Mesendoderm (in vitro differentiated cells): ENCODE measurements around the gene ABCF1.
A peak's percentile ranks its signal among the peaks of the same experiment; 100 is the strongest.

Experiments
- DNase-seq: peaks from one replicate; pipeline ENCODE4 v3.0.0; 2013
- H2AK5ac ChIP-seq: 2 replicates; pipeline ENCODE4 v1.6.1; 2013; ENCODE audit warnings: low read length, inconsistent platforms
- H2BK120ac ChIP-seq: 2 replicates; pipeline ENCODE4 v1.6.1; 2013; ENCODE audit warnings: low read depth, mild to moderate bottlenecking, low read length, moderate library complexity, mixed read lengths
- H2BK15ac ChIP-seq: replicated peaks from 2 replicates; pipeline ENCODE4 v1.6.1; 2013; ENCODE audit warnings: low read depth, mild to moderate bottlenecking, moderate library complexity
- H2BK5ac ChIP-seq: 2 replicates; pipeline ENCODE4 v1.6.1; 2013; ENCODE audit warnings: low read length, inconsistent platforms
- H3K18ac ChIP-seq: 2 replicates; pipeline ENCODE4 v1.6.1; 2013; ENCODE audit warnings: mild to moderate bottlenecking, low read length, mixed read lengths
- H3K23ac ChIP-seq: one replicate; pipeline ENCODE4 v1.6.1; 2013; ENCODE audit warnings: low read length
- H3K27ac ChIP-seq: 2 replicates; pipeline ENCODE4 v1.5.1; 2013; ENCODE audit warnings: low read depth, mild to moderate bottlenecking, inconsistent platforms, low read length, moderate library complexity
- H3K27me3 ChIP-seq: 2 replicates; pipeline ENCODE4 v1.6.1; 2013; ENCODE audit warnings: low read length, control low read depth, mild to moderate bottlenecking, inconsistent platforms; ENCODE audit not compliant: insufficient read depth, poor library complexity
- H3K36me3 ChIP-seq: 2 replicates; pipeline ENCODE4 v1.6.1; 2013; ENCODE audit warnings: low read length, inconsistent platforms; ENCODE audit not compliant: control insufficient read depth, insufficient read depth
- H3K4ac ChIP-seq: one replicate; pipeline ENCODE4 v1.6.1; 2013; ENCODE audit warnings: low read depth, mild to moderate bottlenecking, low read length, moderate library complexity
- H3K4me1 ChIP-seq: 2 replicates; pipeline ENCODE4 v1.6.1; 2013; ENCODE audit warnings: low read depth, low read length, inconsistent platforms; ENCODE audit not compliant: control insufficient read depth
- H3K4me2 ChIP-seq: 2 replicates; pipeline ENCODE4 v1.6.1; 2013; ENCODE audit warnings: low read length
- H3K4me3 ChIP-seq: 2 replicates; pipeline ENCODE4 v1.5.1; 2013; ENCODE audit warnings: mild to moderate bottlenecking, low read length
- H3K56ac ChIP-seq: one replicate; pipeline ENCODE4 v1.6.1; 2013; ENCODE audit warnings: low read length
- H3K79me1 ChIP-seq: 2 replicates; pipeline ENCODE4 v1.6.1; 2013; ENCODE audit warnings: low read length, inconsistent platforms
- H3K79me2 ChIP-seq: 2 replicates; pipeline ENCODE4 v1.6.1; 2013; ENCODE audit warnings: mild to moderate bottlenecking, low read length; ENCODE audit not compliant: control insufficient read depth, insufficient read depth
- H3K9ac ChIP-seq: 2 replicates; pipeline ENCODE4 v1.6.1; 2013; ENCODE audit warnings: low read length, inconsistent platforms
- H4K5ac ChIP-seq: one replicate; pipeline ENCODE4 v1.6.1; 2013; ENCODE audit warnings: low read length
- H4K8ac ChIP-seq: one replicate; pipeline ENCODE4 v1.6.1; 2013; ENCODE audit warnings: low read depth, mild to moderate bottlenecking, control low read depth, low read length, moderate library complexity
- WGBS: extraction: QIAGEN DNeasy Blood & Tissue Kit; methylation state at CpG from one replicate; pipeline ENCODE4 v1.1.7; 2013; ENCODE audit warnings: low lambda C conversion rate, missing lambda C conversion rate; ENCODE audit not compliant: insufficient coverage; ENCODE audit errors: extremely low coverage; 5-methylcytosine and 5-hydroxymethylcytosine counted together

ABCF1 gene

GRCh38 chr6:30616811-30617564, 45.7 kb downstream of the ABCF1 start, which contains the start of gene PPP1R10:
Gene PPP1R10 (minus strand): TSS chr6:30617243. CDS start chr6:30609944, 7,299 bp downstream.
- H3K4me2 ChIP-seq = peak within 1 kb of the TSS; percentile 88
- H3K23ac ChIP-seq = no peak within 1 kb of the TSS
- H3K4ac ChIP-seq = peak within 1 kb of the TSS; percentile 81
- peak within 1 kb of the TSS; percentile 82 for H4K5ac ChIP-seq
- H2BK120ac ChIP-seq = peak within 1 kb of the TSS; percentile 82
- peak within 1 kb of the TSS; percentile 66 for H3K27ac ChIP-seq
- no peak within 1 kb of the TSS for H4K8ac ChIP-seq
- no peak within 1 kb of the TSS for H2AK5ac ChIP-seq
- H3K36me3 ChIP-seq = peaks cover 5% of the 10 kb centered on the region
- WGBS = no CpG with 5 or more reads among the region's 40 CpGs
- peak within 1 kb of the TSS; percentile 94 for H3K18ac ChIP-seq
- peaks cover 16% of the 10 kb centered on the region for H3K79me2 ChIP-seq
- H2BK15ac ChIP-seq = no peak within 1 kb of the TSS
- H3K56ac ChIP-seq = peak within 1 kb of the TSS; percentile 98
- peaks cover 11% of the 10 kb centered on the region for H3K79me1 ChIP-seq
- no peaks in the 10 kb centered on the region for H3K27me3 ChIP-seq
- peak within 1 kb of the TSS; percentile 95 for H3K4me3 ChIP-seq
- H3K4me1 ChIP-seq = peaks cover 6% of the 10 kb centered on the region
- H2BK5ac ChIP-seq = peak within 1 kb of the TSS; percentile 90
- peak; percentile 100 for DNase-seq
- H3K9ac ChIP-seq = peak within 1 kb of the TSS; percentile 99

GRCh38 chr6:30617565-30618269, 46.5 kb downstream of the ABCF1 start, which contains the start of gene MRPS18B:
Gene MRPS18B (plus strand): TSS chr6:30617840. CDS start chr6:30617866, 26 bp downstream.
- Histone ChIP-seq H3K4me2 (peak within 1 kb of the TSS; percentile 88), H2BK120ac (peak within 1 kb of the TSS; percentile 82), H3K4me1 (peaks cover 6% of the 10 kb centered on the region), H2BK5ac (peak within 1 kb of the TSS; percentile 90), H3K4me3 (peak within 1 kb of the TSS; percentile 95), H3K79me1 (peaks cover 11% of the 10 kb centered on the region), H3K18ac (peak within 1 kb of the TSS; percentile 94), H4K8ac (no peak within 1 kb of the TSS), H3K9ac (peak within 1 kb of the TSS; percentile 99), H3K79me2 (peaks cover 16% of the 10 kb centered on the region), H3K4ac (peak within 1 kb of the TSS; percentile 79), H3K27me3 (no peaks in the 10 kb centered on the region), H3K27ac (peak within 1 kb of the TSS; percentile 66), H3K36me3 (peaks cover 8% of the 10 kb centered on the region), H3K56ac (peak within 1 kb of the TSS; percentile 98), H2AK5ac (peak within 1 kb of the TSS; percentile 89), H3K23ac (no peak within 1 kb of the TSS), H4K5ac (no peak within 1 kb of the TSS), H2BK15ac (no peak within 1 kb of the TSS)
- DNase-seq = peak; percentile 98
- no CpG with 5 or more reads among the region's 34 CpGs for WGBS

GRCh38 chr6:30618270-30618797, 47.1 kb downstream of the ABCF1 start:
- Histone ChIP-seq H4K8ac (no peak overlapping the region), H3K9ac (peak overlapping the region; percentile 88), H3K36me3 (peaks cover 8% of the 10 kb centered on the region), H3K27me3 (no peaks in the 10 kb centered on the region), H2BK15ac (no peak overlapping the region), H2AK5ac (peak overlapping the region; percentile 89), H4K5ac (no peak overlapping the region), H3K79me1 (peaks cover 11% of the 10 kb centered on the region), H3K4me1 (peaks cover 6% of the 10 kb centered on the region), H2BK5ac (peak overlapping the region; percentile 22), H3K18ac (no peak overlapping the region), H3K4me3 (peak overlapping the region; percentile 77), H3K4me2 (peak overlapping the region; percentile 49), H3K4ac (peak overlapping the region; percentile 20), H3K27ac (no peak overlapping the region), H3K79me2 (peaks cover 16% of the 10 kb centered on the region), H3K56ac (peak overlapping the region; percentile 90), H2BK120ac (no peak overlapping the region), H3K23ac (no peak overlapping the region)
- WGBS = no CpG with 5 or more reads among the region's 8 CpGs
- no peak for DNase-seq

- Histone ChIP-seq H3K27ac (no peak overlapping the region), H2AK5ac (no peak overlapping the region), H3K56ac (no peak overlapping the region), H4K8ac (no peak overlapping the region), H4K5ac (no peak overlapping the region), H2BK5ac (no peak overlapping the region), H3K9ac (no peak overlapping the region), H3K27me3 (no peaks in the 10 kb centered on the region), H3K4me2 (no peak overlapping the region), H2BK15ac (no peak overlapping the region), H3K36me3 (peaks cover 8% of the 10 kb centered on the region), H3K23ac (no peak overlapping the region), H3K4me1 (peaks cover 2% of the 10 kb centered on the region), H2BK120ac (no peak overlapping the region), H3K4ac (no peak overlapping the region), H3K4me3 (no peak overlapping the region), H3K79me2 (peaks cover 16% of the 10 kb centered on the region), H3K18ac (no peak overlapping the region), H3K79me1 (peaks cover 7% of the 10 kb centered on the region)
- WGBS = no CpG with 5 or more reads among the region's 11 CpGs
- no peak for DNase-seq
Observed at GRCh38 chr6:30619561-30619960, 48.3 kb downstream of the ABCF1 start.

- peaks cover 10% of the 10 kb centered on the region for H3K36me3 ChIP-seq
- no peak for DNase-seq
- WGBS = no CpG with 5 or more reads among the region's 8 CpGs
- peaks cover 8% of the 10 kb centered on the region for H3K79me2 ChIP-seq
- H3K27ac ChIP-seq = no peak overlapping the region
- H4K8ac ChIP-seq = no peak overlapping the region
- no peak overlapping the region for H3K4me2 ChIP-seq
- H3K4ac ChIP-seq = no peak overlapping the region
- H3K23ac ChIP-seq = no peak overlapping the region
- H3K4me1 ChIP-seq = no peaks in the 10 kb centered on the region
- no peak overlapping the region for H4K5ac ChIP-seq
- no peak overlapping the region for H2BK120ac ChIP-seq
- H3K4me3 ChIP-seq = no peak overlapping the region
- no peak overlapping the region for H2AK5ac ChIP-seq
- H3K27me3 ChIP-seq = no peaks in the 10 kb centered on the region
- H2BK15ac ChIP-seq = no peak overlapping the region
- H2BK5ac ChIP-seq = no peak overlapping the region
- peaks cover 7% of the 10 kb centered on the region for H3K79me1 ChIP-seq
- H3K56ac ChIP-seq = no peak overlapping the region
- no peak overlapping the region for H3K18ac ChIP-seq
- H3K9ac ChIP-seq = no peak overlapping the region
Observed at GRCh38 chr6:30625511-30625910, 54.3 kb downstream of the ABCF1 start.
